GM21529 (cell line): ENCODE measurements around the gene RETN.

Experiments used
- ATAC-seq: cut with Tn5 transposase; IDR thresholded peaks from one replicate; pipeline ENCODE4 v1.9.1; 2021; ENCODE audit not compliant: unreplicated experiment

Gene RETN

GRCh38 chr19:7705387-7706187 is 36.7 kb downstream of the RETN start:
- ATAC-seq, result peak; percentile 44

DNA sequence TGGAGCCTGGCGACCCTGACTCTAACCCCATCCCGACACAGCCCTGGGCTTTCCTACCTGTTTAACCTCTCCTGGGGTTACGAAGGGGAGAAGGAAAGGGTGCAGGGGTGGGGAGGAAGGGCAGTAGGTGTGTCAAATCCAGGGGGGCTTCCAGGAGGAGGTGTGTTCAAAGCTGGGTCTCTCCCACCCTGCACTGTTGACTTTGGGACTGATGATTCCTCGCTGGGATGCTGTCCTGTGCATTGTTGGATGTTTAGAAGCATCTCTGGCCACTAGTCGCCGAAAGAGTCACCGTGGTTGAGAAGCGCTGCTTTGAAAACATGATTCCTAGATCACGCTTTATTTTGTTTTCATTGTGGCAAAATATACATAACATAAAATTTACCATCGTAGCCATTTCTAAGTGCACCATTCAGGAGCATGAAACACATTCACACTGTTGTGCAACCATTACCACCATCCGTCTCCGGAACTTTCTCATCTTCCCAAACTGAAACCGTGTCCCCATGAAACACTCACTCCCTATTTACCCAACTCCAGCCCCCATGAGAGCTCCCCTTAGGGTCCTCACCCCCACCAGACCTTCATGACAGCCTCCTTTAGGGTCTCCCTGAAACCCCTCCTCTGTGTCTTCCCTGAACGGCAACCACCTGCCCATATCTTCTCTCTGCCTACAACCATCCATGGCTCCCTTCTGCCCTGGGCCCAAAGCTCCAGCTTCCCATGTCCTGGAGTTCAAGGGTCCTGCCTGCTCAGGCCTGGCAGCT is 37.5 kb downstream of the RETN start:
- no peak for ATAC-seq

- no peak for ATAC-seq
These were observed 38.2 kb downstream of the RETN start for GRCh38 chr19:7706955-7707456.

GRCh38 chr19:7709932-7710460 is 41.1 kb downstream of the RETN start:
- ATAC-seq, result no peak

DNA sequence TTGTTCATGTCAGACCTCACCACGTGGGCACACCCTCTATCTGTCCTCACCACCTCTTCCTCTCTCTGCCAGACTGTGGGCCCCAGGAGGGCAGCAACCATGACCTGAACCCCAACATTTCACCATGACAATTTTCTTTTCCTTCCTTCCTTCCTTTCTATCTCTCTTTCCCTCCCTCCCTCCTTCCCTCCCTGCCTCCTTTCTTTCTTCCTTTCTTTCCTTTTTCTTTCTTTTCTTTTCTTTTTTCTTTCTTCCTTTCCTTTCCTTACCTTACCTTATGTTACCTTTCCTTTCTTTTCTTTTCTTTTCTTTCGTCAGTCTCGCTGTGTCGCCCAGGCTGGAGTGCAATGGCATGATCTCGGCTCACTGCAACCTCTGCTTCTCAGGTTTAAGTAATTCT is 41.8 kb downstream of the RETN start:
- no peak for ATAC-seq

DNA sequence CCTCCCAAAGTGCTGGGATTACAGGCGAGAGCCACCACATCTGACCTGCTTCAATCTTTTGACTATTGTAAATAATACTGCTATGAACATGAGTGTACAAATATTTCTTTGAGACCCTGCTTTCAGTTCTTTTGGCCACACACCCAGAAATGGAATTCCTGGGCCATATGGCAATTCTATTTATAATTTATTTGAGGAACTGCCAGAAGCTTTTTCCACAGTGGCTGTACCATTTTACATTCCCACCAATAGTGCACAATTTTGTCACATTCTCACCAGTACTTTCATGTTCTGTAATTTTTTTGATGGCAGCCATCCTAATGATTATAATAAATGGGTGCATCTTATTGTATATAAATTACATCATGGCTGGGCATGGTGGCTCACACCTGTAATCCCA is 46.8 kb downstream of the RETN start:
- no peak for ATAC-seq

GRCh38 chr19:7716762-7717161 is 47.9 kb downstream of the RETN start:
- no peak for ATAC-seq

GRCh38 chr19:7718668-7719067 is 49.8 kb downstream of the RETN start:
- ATAC-seq, result no peak
